G401.6 (cell line): ENCODE results near the gene SI.
"Not testable (repeated sequence)": the region's sequence is repeated elsewhere in the genome, so short reads cannot be mapped to it uniquely, and the experiment has no call there.

ENCODE experiments used
- FAIRE-seq: peaks from 2 replicates; lab custom pipeline; 2012; peaks lifted over from hg19 to GRCh38; lab: Jason Lieb, UNC

The SI gene

GRCh38 chr3:165078293-165078692, at the start of gene SI:
SI (minus strand) TSS chr3:165078496; CDS start chr3:165076012, 2,484 bp downstream.
- FAIRE-seq, result no peak

GRCh38 chr3:165125836-165126235, 47.5 kb upstream of the SI start:
- FAIRE-seq, result no peak

GRCh38 chr3:165111401-165111800, 33.1 kb upstream of the SI start:
- FAIRE-seq, result no peak

- no peak for FAIRE-seq
These were observed 25.3 kb upstream of the SI start for GRCh38 chr3:165103616-165104015.

GRCh38 chr3:165082650-165083049, 4.4 kb upstream of the SI start:
- no peak for FAIRE-seq

- FAIRE-seq, result peak; percentile 13
These were observed 2.9 kb upstream of the SI start for GRCh38 chr3:165081183-165081582.

- FAIRE-seq, result no peak
These were observed 2.6 kb downstream of the SI start for GRCh38 chr3:165075695-165076094.

- FAIRE-seq, result no peak
These were observed 7.6 kb downstream of the SI start for GRCh38 chr3:165070682-165071081.

GRCh38 chr3:165056510-165056909, 21.8 kb downstream of the SI start:
- no peak for FAIRE-seq

- FAIRE-seq, result no peak
These were observed 38.1 kb downstream of the SI start for GRCh38 chr3:165040186-165040585.

- FAIRE-seq, result peak; percentile 55
These were observed 66.7 kb downstream of the SI start for GRCh38 chr3:165011557-165011956.

- no peak for FAIRE-seq
These were observed 93.3 kb downstream of the SI start for GRCh38 chr3:164984947-164985346.

- FAIRE-seq, result no peak
These were observed 115.7 kb downstream of the SI start for GRCh38 chr3:164962610-164963009.

- FAIRE-seq, result no peak
These were observed 125.3 kb downstream of the SI start for GRCh38 chr3:164952966-164953365.

- FAIRE-seq, result not testable (repeated sequence)
These were observed 126.9 kb downstream of the SI start for GRCh38 chr3:164951403-164951802.

GRCh38 chr3:164940745-164941144, 137.6 kb downstream of the SI start:
- FAIRE-seq, result no peak

- FAIRE-seq, result no peak
These were observed 148.7 kb downstream of the SI start for GRCh38 chr3:164929642-164930041.
